ENCODE data around the gene NAA38. TPM values are rescaled to one million over a fixed set of nuclear protein-coding genes. Genes with fewer than 3 reads are reported as not detected.

The NAA38 gene
- total and polyA plus RNA-seq, 2 experiments from 2014 or later, result 17.1 to 74.8 TPM

- no peak for TF ChIP-seq STAT1 (IDR thresholded peaks at IDR 0.05; ENCODE audit: unreplicated experiment)
- TF ChIP-seq EZH2 (IDR thresholded peaks at IDR 0.05; ENCODE audit: low read depth, unreplicated experiment), result no peak
- TF ChIP-seq CREB1 (CRISPR knock-in tag; IDR thresholded peaks at IDR 0.05; ENCODE audit: low read depth), result 0 out of 2 replicates have a peak, but pooled peaks have one; percentile 2
- no peak for TF ChIP-seq REST (IDR thresholded peaks at IDR 0.05; ENCODE audit: unreplicated experiment)
- peak; percentile 87 for TF ChIP-seq ETS1 (IDR thresholded peaks at IDR 0.05)
These were observed 558 bp upstream of the NAA38 start, which contains the start of gene CYB5D1 (continued) for GRCh38 chr17:7857713-7858521.

- peak overlapping the region; percentile 30; the same call in 1 of the 2 replicates for H2AFZ ChIP-seq
- H3K27me3 ChIP-seq (ENCODE audit: insufficient read depth), result peaks cover 56% of the 10 kb centered on the region
- no peak overlapping the region for H3K27ac ChIP-seq (ENCODE audit: low read depth)
These were observed 1.1 kb downstream of the NAA38 start for GRCh38 chr17:7856011-7856810.

More at GRCh38 chr17:7856011-7856810, 1.1 kb downstream of the NAA38 start:
- Mint-ChIP-seq H3K36me3 (ENCODE audit: low read depth) (no peaks in the 10 kb centered on the region; the same call in 1 of the 3 replicates), H3K9me3 (no peaks in the 10 kb centered on the region; the same call in 2 of the 3 replicates), H3K27me3 (ENCODE audit: insufficient read depth, low read depth, poor library complexity) (peaks cover 20% of the 10 kb centered on the region), H3K4me1 (peaks cover 29% of the 10 kb centered on the region), H3K4me3 (no peak overlapping the region), H3K27ac (no peak overlapping the region)
- Histone ChIP-seq H3K4me1 (ENCODE audit: insufficient read depth) (peaks cover 43% of the 10 kb centered on the region), H3K4me2 (peak overlapping the region; percentile 89), H3F3A (replicated peaks; ENCODE audit: low read depth) (peaks cover 21% of the 10 kb centered on the region; the same call in 1 of the 2 replicates), H3K9me2 (ENCODE audit: insufficient read depth) (no peaks in the 10 kb centered on the region), H3K36me3 (ENCODE audit: insufficient read depth) (no peaks in the 10 kb centered on the region; the same call in 1 of the 2 replicates), H3K4me3 (peak overlapping the region; percentile 55), H3K79me2 (replicated peaks; ENCODE audit: insufficient read depth) (peaks cover 7% of the 10 kb centered on the region), H4K20me1 (replicated peaks; ENCODE audit: insufficient read depth) (peaks cover 10% of the 10 kb centered on the region)
- no peak for TF ChIP-seq ZNF331 (CRISPR knock-in tag; IDR thresholded peaks at IDR 0.05; ENCODE audit: low read depth)
- no peak for TF ChIP-seq CTCF (conservative IDR thresholded peaks at IDR 0.05; ENCODE audit: low read depth in 2 of 2)
- no peak for TF ChIP-seq ZNF114 (CRISPR knock-in tag; IDR thresholded peaks at IDR 0.05)
- TF ChIP-seq EZH2phosphoT487 (IDR thresholded peaks at IDR 0.05; ENCODE audit: unreplicated experiment), result no peak
- TF ChIP-seq EZH2 (IDR thresholded peaks at IDR 0.05; ENCODE audit: low read depth, unreplicated experiment), result peak; percentile 29
- no peak for TF ChIP-seq REST (IDR thresholded peaks at IDR 0.05; ENCODE audit: unreplicated experiment)
- ATAC-seq, result no peak
- DNase-seq (ENCODE audit: low spot score), result no peak
